Dendritic cell treated with granulocyte-macrophage colony-stimulating factor and Interleukin-4, amounts not matched to agents 40 ng/mL and 50 ng/mL, for 4 days (primary cell): ENCODE measurements around the gene FBXO8.
"Not testable (repeated sequence)": the region's sequence is repeated elsewhere in the genome, so short reads cannot be mapped to it uniquely, and the experiment has no call there.

Source experiments
- H3K27ac Mint-ChIP-seq: one replicate; pipeline ENCODE4 v1.8.0; 2022; ENCODE audit warnings: mild to moderate bottlenecking, mixed read lengths
- H3K27me3 Mint-ChIP-seq: one replicate; pipeline ENCODE4 v1.8.0; 2022; ENCODE audit warnings: mild to moderate bottlenecking, mixed read lengths
- H3K36me3 Mint-ChIP-seq: one replicate; pipeline ENCODE4 v1.8.0; 2022; ENCODE audit warnings: low read depth, mixed read lengths
- H3K4me1 Mint-ChIP-seq: one replicate; pipeline ENCODE4 v1.8.0; 2022; ENCODE audit warnings: low read depth, mixed read lengths
- H3K4me3 Mint-ChIP-seq: one replicate; pipeline ENCODE4 v1.8.0; 2022; ENCODE audit warnings: mild to moderate bottlenecking, moderate library complexity, mixed read lengths
- H3K9me3 Mint-ChIP-seq: one replicate; pipeline ENCODE4 v1.8.0; 2022; ENCODE audit warnings: mixed read lengths
- intact Hi-C: fragments of 100-400 bp; cut with micrococcal nuclease; formaldehyde crosslinking; loops from one replicate; pipeline ENCODE4 v1.15.0; 2022

FBXO8 gene

DNA sequence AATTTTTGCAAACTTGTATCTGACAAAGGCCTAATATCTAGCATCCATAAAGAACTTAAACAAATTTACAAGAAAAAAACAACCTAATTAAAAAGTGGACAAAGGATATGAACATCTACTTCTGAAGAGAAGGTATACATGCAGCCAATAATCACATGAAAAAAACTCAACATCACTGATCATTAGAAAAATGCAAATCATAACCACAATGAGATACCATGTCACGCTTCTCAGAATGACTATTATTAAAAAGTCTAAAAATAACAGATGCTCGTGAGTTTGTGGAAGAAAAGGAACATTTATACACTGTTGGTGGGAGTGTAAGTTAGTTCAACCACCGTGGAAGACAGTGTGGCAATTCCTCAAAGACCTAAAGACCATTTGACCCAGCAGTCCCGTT lies 24.2 kb upstream of the FBXO8 start:
- no peak overlapping the region for H3K4me3 Mint-ChIP-seq
- peaks cover 24% of the 10 kb centered on the region for H3K36me3 Mint-ChIP-seq
- intact Hi-C loops, result no loop called here
- no peaks in the 10 kb centered on the region for H3K9me3 Mint-ChIP-seq
- no peak overlapping the region for H3K27ac Mint-ChIP-seq
- no peaks in the 10 kb centered on the region for H3K27me3 Mint-ChIP-seq
- no peaks in the 10 kb centered on the region for H3K4me1 Mint-ChIP-seq

DNA sequence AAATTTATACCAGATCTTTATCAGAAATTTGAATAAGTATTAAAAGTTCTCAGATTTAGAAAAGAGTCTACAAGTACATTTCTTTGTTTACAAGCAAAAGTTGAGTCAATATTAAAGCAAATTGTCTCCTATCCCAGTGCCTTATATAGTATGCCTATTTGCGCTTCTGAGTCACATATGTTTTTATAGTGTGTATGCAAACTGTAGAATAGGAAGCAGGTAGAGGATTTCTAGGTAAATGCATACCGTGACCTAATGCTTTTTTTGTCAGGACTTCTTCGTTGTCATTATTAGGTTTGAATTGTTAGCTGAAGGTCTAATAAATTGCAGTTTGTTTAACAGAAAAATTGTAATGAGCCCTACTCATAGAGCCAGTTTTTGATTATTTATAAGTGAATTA lies 22.5 kb upstream of the FBXO8 start:
- intact Hi-C loops, result no loop called here
- Mint-ChIP-seq H3K27ac (no peak overlapping the region), H3K4me3 (no peak overlapping the region), H3K27me3 (no peaks in the 10 kb centered on the region), H3K9me3 (no peaks in the 10 kb centered on the region), H3K4me1 (no peaks in the 10 kb centered on the region), H3K36me3 (peaks cover 30% of the 10 kb centered on the region)

DNA sequence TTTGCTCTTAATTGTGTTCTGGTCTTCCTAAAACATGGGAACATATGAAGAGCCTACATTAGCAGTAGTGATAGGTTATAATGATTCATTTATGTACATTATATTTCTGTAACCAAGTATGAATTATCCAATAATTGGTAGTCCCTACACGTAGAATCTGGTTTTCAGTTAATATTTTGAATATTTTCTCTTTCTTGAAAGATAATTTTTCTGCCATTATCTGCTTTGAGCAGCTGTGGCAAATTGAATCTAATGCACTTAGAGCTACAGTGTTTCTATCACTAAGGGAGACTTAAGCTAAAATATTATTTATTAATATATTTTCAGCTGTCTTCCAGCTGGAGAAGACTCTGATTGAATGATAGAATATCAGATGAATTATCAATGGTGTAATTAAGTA lies 21.2 kb upstream of the FBXO8 start:
- intact Hi-C loops, result no loop called here

DNA sequence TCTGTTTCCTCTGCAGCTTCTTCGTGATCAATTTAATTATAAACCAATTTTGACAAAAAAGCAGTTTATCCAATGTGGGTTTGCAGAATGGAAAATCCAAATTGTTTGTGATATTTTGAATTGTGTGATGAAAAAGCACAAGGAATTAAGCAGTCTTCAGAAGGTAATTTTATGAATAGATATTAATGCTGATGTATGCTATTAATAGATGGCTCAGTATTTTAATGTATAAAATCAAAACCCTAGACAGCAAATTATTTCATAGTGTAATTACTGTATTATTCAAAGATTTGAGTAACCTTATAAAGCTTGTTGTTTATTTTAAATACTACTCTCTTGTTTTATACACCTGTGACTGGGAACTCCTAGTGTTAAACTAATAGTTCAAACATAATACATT lies 20.2 kb upstream of the FBXO8 start:
- H3K27ac Mint-ChIP-seq, result no peak overlapping the region
- peaks cover 40% of the 10 kb centered on the region for H3K36me3 Mint-ChIP-seq
- no peak overlapping the region for H3K4me3 Mint-ChIP-seq
- H3K9me3 Mint-ChIP-seq, result no peaks in the 10 kb centered on the region
- no peaks in the 10 kb centered on the region for H3K4me1 Mint-ChIP-seq
- intact Hi-C loops, result no loop called here
- H3K27me3 Mint-ChIP-seq, result no peaks in the 10 kb centered on the region

More for the DNA sequence above, 21.2 kb upstream of the FBXO8 start:
- peaks cover 43% of the 10 kb centered on the region for H3K36me3 Mint-ChIP-seq
- H3K9me3 Mint-ChIP-seq, result no peaks in the 10 kb centered on the region
- no peaks in the 10 kb centered on the region for H3K4me1 Mint-ChIP-seq
- H3K27me3 Mint-ChIP-seq, result no peaks in the 10 kb centered on the region
- H3K27ac Mint-ChIP-seq, result no peak overlapping the region
- no peak overlapping the region for H3K4me3 Mint-ChIP-seq

DNA sequence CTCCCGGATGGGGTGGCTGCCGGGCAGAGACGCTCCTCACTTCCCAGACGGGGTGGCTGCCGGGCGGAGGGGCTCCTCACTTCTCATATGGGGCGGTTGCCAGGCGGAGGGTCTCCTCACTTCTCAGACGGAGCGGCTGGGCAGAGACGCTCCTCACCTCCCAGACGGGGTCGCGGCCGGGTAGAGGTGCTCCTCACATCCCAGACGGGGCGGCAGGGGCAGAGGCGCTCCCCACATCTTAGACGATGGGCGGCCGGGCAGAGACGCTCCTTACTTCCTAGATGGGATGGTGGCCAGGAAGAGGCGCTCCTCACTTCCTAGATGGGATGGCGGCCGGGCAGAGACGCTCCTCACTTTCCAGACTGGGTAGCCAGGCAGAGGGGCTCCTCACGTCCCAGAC lies 11.7 kb upstream of the FBXO8 start:
- H3K4me3 Mint-ChIP-seq, H3K27ac Mint-ChIP-seq, H3K4me1 Mint-ChIP-seq, H3K27me3 Mint-ChIP-seq: not testable (repeated sequence)
- Mint-ChIP-seq H3K9me3 (peaks cover 29% of the 10 kb centered on the region), H3K36me3 (peaks cover 37% of the 10 kb centered on the region)
- intact Hi-C loops, result loop anchor here (5.0 kb wide), 1 partner anchor 53 kb away; no protein-coding TSS in a partner anchor

DNA sequence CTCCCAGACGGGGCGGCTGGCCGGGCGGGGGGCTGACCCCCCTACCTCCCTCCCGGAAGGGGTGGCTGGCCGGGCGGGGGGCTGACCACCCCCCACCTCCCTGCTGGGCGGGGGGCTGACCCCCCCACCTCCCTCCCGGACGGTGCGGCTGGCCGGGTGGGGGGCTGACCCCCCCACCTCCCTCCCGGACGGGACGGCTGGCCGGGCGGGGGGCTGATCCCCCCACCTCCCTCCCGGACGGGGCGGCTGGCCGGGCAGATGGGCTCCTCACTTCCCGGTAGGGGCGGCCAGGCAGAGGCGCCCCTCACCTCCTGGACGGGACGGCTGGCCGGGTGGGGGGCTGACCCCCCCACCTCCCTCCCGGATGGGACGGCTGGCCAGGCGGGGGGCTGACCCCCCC lies 11.2 kb upstream of the FBXO8 start:
- intact Hi-C loops, result loop anchor here (5.0 kb wide), 1 partner anchor 52 kb away; no protein-coding TSS in a partner anchor
- H3K36me3 Mint-ChIP-seq, result peaks cover 35% of the 10 kb centered on the region
- H3K27me3 Mint-ChIP-seq, H3K4me1 Mint-ChIP-seq, H3K4me3 Mint-ChIP-seq, H3K27ac Mint-ChIP-seq: not testable (repeated sequence)
- H3K9me3 Mint-ChIP-seq, result peaks cover 29% of the 10 kb centered on the region

DNA sequence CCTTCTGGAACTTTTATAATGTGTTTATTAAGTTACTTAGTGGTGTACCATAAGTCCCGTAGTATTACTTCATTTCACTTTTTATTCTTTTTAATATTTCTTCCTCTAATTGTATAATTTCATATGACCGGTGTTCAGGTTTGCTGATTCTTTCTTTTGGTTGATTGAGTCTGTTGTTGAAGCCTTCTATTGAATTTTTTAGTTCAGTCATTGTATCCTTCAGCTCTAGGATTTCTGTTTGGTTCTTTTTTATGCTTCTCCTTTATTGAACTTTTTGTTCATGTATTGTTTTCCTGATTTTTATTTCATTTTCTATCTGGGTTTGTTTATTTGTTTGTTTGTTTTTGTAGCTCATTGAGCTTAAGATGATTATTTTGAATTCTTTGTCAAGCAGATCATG lies 9.0 kb upstream of the FBXO8 start:
- Mint-ChIP-seq H3K4me3 (no peak overlapping the region), H3K9me3 (peaks cover 29% of the 10 kb centered on the region), H3K27me3 (no peaks in the 10 kb centered on the region), H3K36me3 (peaks cover 30% of the 10 kb centered on the region), H3K4me1 (peaks cover 5% of the 10 kb centered on the region), H3K27ac (no peak overlapping the region)
- intact Hi-C loops, result no loop called here

DNA sequence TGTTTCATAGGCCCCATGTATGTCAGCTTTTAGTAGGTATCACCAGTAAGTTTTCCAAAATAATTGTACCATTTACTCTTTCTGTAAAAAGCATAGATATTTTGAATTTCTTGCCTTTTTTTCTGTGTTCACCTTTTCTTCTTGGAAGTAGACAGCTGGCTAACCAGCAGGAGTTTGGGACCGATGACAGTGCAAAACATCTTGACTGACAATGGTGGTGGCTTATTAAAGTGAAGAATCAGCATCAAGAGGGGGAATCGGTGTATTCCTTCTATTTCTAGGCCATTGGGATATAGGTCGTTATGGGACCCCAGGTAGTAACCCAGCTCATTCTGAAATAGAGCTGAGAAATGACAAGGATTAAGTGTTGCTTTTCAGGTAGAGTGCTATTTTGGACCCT lies 3.4 kb upstream of the FBXO8 start:
- Mint-ChIP-seq H3K27ac (no peak overlapping the region), H3K4me3 (no peak overlapping the region), H3K36me3 (peaks cover 29% of the 10 kb centered on the region), H3K27me3 (no peaks in the 10 kb centered on the region), H3K4me1 (peaks cover 24% of the 10 kb centered on the region), H3K9me3 (peaks cover 13% of the 10 kb centered on the region)
- intact Hi-C loops, result loop anchor here (10.0 kb wide), 1 partner anchor 782 kb away; no protein-coding TSS in a partner anchor

DNA sequence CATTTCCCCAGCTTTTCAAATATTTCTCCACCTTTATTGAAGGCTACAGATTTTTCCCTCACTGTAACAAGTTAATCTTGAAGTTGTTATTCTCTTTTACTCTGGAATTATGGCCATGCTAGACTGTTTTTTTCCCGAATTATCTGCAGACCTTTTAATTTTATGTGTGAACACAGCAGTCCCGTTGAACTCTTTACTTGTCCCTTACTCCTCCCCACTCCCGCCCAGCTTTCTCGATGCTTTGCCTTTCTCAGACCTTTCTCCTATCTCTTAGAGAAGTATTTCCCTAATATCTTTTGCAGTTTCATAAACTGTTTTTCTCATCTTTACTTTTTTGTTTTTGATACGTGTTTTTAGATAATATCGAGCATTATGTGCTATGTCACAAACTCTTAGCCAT lies 1.0 kb upstream of the FBXO8 start:
- Mint-ChIP-seq H3K9me3 (no peaks in the 10 kb centered on the region), H3K27ac (peak overlapping the region; percentile 100), H3K4me3 (peak overlapping the region; percentile 93), H3K36me3 (peaks cover 34% of the 10 kb centered on the region), H3K4me1 (peaks cover 43% of the 10 kb centered on the region), H3K27me3 (no peaks in the 10 kb centered on the region)
- intact Hi-C loops, result loop anchor here (10.0 kb wide), 1 partner anchor 780 kb away; no protein-coding TSS in a partner anchor

DNA sequence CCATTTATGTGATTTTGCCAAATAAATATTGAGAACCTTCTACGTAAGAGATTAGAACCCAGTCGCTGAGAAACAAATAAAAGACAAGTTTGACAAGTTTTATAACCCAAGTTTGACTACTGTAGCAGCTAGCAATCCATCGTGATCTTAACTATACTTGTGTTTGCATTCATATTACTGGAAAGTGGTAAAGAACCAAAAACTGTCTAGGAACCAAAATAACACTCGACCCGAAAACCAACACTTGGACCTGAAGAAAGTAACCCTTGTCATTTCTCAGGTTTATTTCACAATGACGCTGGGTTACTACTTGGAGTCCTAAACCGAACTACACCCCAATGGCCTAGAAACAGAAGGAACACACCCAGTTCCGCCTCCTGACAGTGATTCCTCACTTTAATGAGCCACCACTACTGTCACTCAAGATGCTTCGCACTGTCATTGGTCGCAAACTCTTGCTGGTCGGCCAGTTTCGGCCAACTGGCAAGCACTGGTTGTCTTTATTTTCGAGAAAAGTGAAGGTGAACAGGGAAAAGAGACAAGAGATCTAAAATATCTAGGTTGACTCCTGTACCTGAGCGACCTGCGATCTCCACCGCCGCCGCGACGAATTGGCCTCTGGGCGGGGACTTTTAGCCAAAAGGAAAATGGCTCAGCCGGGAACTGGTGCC lies 496 bp downstream of the FBXO8 start:
- intact Hi-C loops, result loop anchor here (2.0 to 10.0 kb wide), 4 partner anchors 16 to 914 kb away; no protein-coding TSS in a partner anchor
- peaks cover 47% of the 10 kb centered on the region for H3K4me1 Mint-ChIP-seq
- no peaks in the 10 kb centered on the region for H3K9me3 Mint-ChIP-seq

DNA sequence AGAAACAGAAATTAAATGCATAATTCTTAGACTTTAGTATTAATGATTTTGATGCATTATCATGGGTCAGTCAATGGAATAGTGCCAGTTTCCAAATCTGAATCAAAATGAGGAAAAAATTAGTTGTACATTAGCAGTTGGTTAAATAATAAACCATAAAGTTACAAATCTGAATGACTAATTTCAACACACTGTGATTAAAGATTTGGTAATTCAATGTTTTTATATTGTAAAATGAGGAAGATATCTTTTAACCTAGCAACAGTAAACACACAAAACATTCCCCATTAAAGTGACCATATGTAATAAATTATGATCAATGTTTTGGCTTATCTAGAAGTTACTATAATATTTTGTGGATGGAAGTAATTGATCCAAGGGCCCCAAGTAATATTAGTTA lies 1.6 kb downstream of the FBXO8 start:
- intact Hi-C loops, result loop anchor here (2.0 to 10.0 kb wide), 4 partner anchors 15 to 913 kb away; no protein-coding TSS in a partner anchor
- H3K27ac Mint-ChIP-seq, result peak overlapping the region; percentile 100
- peaks cover 47% of the 10 kb centered on the region for H3K4me1 Mint-ChIP-seq

More for the DNA sequence above, 496 bp downstream of the FBXO8 start:
- Mint-ChIP-seq H3K27me3 (no peaks in the 10 kb centered on the region), H3K4me3 (peak overlapping the region; percentile 93), H3K27ac (peak overlapping the region; percentile 100), H3K36me3 (peaks cover 36% of the 10 kb centered on the region)

DNA sequence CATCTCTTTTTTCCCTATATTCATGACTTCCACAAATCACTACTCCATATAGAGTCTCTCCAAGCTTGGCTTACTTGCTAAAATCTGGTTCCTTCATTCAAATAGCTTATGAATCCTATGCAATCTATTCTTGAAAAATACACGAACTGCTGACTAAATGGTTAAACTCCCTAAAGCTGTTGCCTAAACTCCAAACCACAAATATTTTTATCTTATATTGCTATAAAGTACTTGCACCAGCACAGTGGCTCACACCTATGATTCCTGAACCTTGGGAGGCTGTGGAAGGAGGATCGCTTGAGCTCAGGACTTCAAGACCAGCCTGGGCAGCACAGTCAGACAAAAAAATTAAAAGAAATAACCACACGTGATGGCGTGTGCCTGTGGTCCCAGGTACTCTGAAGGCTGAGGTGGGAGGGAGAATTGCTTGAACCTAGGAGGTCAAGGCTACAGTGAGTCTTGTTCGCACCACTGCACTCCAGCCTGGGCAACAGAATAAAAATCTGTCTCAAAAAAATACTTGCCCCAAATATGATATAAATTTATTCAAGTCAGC lies 2.2 kb downstream of the FBXO8 start:
- peak overlapping the region; percentile 34 for H3K4me3 Mint-ChIP-seq

More for the DNA sequence above, 1.6 kb downstream of the FBXO8 start:
- Mint-ChIP-seq H3K27me3 (no peaks in the 10 kb centered on the region), H3K9me3 (no peaks in the 10 kb centered on the region), H3K36me3 (peaks cover 30% of the 10 kb centered on the region), H3K4me3 (no peak overlapping the region)

DNA sequence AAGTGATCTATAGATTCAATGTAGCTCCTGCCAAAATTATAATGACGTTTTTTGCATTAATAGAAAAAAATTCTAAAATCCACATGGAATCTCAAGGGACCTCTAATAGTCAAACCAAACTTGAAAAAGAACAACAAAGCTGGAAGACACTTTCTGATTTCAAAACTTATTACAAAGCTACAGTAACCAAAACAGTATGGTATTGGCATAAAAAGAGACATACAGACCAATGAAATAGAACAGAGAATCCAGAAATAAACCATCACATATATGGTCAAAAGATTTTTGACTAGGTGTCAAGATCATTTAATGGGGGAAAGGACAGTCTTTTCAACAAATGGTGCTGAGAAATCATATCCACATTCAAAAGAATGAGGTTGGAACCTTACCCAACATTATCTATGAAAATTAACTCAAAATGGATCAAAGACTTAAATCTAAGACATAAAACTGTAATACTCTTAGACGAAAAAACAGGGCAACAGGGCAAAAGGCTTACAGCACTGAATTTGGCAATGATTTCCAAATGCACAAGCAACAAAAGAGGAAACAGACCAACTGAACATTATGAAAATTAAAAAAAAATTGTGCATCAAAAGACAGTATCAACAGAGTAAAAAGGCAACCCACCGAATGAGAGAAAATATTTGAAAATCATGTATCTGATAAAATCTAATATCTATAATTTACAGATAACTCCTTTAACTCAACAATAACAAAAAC lies 3.9 kb downstream of the FBXO8 start:
- H3K4me1 Mint-ChIP-seq, result peaks cover 37% of the 10 kb centered on the region
- intact Hi-C loops, result loop anchor here (10.0 kb wide), 1 partner anchor 775 kb away; no protein-coding TSS in a partner anchor
- H3K4me3 Mint-ChIP-seq, result no peak overlapping the region
- H3K9me3 Mint-ChIP-seq, result no peaks in the 10 kb centered on the region
- H3K36me3 Mint-ChIP-seq, result peaks cover 29% of the 10 kb centered on the region
- no peak overlapping the region for H3K27ac Mint-ChIP-seq
- no peaks in the 10 kb centered on the region for H3K27me3 Mint-ChIP-seq

More for the DNA sequence above, 2.2 kb downstream of the FBXO8 start:
- Mint-ChIP-seq H3K27ac (peak overlapping the region; percentile 38), H3K27me3 (no peaks in the 10 kb centered on the region), H3K4me1 (peaks cover 46% of the 10 kb centered on the region), H3K36me3 (peaks cover 29% of the 10 kb centered on the region), H3K9me3 (no peaks in the 10 kb centered on the region)
- intact Hi-C loops, result loop anchor here (10.0 kb wide), 1 partner anchor 776 kb away; no protein-coding TSS in a partner anchor

DNA sequence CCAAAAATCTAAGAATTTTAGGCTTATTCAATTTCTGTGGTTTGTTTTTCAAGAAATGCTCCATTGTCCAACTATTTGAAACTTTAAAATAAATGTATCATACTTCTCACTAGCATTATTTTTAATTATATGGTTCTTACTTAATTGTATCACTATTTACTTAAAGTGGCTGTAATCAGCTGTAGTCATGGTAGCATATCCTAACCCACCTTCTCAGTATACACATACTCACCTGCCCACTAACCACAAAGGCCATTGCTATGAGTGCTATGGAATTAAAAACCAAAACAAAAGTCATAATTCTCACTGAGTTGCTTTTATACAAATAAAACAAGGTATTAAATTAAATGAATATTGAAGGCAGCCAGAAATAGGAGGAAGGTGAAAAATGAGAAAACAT lies 5.0 kb downstream of the FBXO8 start:
- Mint-ChIP-seq H3K4me1 (peaks cover 37% of the 10 kb centered on the region), H3K27ac (no peak overlapping the region), H3K27me3 (no peaks in the 10 kb centered on the region), H3K4me3 (no peak overlapping the region), H3K36me3 (peaks cover 22% of the 10 kb centered on the region), H3K9me3 (no peaks in the 10 kb centered on the region)
- intact Hi-C loops, result no loop called here
